HG02571 (cell line): ENCODE results near the gene ZNF558.
"Not testable (repeated sequence)": the region's sequence is repeated elsewhere in the genome, so short reads cannot be mapped to it uniquely, and the experiment has no call there.

Source experiments
- ATAC-seq: cut with Tn5 transposase; IDR thresholded peaks from one replicate; pipeline ENCODE4 v1.9.1; 2021; ENCODE audit warnings: mild to moderate bottlenecking, moderate library complexity; ENCODE audit not compliant: unreplicated experiment

Gene ZNF558

DNA sequence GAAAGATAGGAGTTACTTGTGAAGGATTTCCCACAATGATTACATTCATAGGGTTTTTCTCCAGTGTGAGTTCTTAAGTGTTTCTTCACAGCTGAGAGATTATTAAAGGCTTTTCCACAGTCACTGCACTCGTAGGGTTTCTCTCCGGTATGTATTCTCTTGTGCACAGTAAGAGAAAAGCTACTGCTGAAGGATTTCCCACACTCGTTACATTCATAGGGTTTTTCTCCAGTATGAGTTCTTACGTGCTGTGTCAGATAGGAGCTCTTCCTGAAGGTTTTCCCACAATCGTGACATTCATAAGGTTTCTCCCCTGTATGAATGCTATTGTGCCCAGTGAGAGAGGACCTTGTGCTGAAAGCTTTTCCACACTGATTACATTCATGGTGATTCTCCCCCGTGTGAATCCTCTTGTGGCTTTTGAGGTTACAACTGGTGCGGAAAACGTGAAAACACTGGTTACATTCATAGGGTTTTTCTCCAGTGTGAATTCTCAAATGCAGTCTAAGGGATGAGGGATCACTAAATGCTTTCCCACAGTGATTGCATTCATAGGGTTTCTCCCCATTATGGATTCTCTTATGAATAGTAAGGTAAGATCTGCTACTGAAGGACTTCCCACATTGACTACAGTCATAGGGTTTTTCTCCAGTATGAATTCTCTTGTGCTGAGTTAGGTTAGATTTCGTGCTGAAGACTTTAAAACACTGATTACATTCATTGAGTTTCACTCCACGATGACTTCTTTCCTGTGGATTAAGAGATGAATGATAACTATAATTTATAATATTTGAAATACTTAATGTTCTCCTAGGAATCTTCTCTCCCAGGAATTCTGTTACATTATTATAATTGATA lies 20.6 kb downstream of the ZNF558 start:
- no peak for ATAC-seq

- no peak for ATAC-seq
These were observed 25.4 kb downstream of the ZNF558 start for GRCh38 chr19:8806661-8807060.

DNA sequence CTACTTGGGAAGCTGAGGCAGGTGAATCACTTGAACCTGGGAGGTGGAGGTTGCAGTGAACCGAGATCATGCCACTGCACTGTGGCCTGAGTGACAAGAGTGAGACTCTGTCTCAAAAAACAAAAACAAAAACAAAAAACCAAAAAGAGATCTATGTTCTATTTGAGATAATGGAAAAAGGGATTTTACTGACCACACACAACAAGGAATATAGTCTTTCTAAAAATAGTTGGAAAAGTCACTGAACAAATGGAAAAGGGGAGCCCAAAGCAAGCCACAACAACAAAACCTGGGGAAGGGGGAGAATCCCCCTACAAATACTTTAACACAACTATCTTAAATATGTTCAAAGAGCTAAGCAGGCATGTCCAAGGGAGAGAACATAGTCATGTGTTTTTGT lies 37.3 kb downstream of the ZNF558 start:
- no peak for ATAC-seq

- ATAC-seq, result not testable (repeated sequence)
These were observed 58.5 kb downstream of the ZNF558 start for GRCh38 chr19:8773587-8773986.

DNA sequence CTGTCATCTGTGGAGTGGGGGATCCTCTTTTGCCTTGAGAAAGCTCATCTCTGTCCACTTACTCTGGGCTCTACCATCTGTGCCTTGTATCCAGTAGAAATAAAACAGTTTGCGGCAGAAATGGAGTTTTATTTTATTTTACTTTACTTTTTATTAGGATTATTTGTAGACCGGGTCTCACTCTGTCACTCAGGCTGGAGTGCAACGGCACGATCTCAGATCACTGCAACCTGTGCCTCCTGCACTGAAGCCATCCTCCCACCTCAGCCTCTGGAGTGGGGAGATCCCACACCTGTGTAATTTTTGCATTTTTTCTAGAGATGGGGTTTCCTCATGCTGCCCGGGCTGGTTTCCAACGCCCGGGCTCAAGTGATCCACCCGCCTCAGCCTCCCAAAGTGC lies 62.8 kb downstream of the ZNF558 start:
- ATAC-seq, result not testable (repeated sequence)

GRCh38 chr19:8767257-8767656 lies 64.8 kb downstream of the ZNF558 start:
- ATAC-seq, result not testable (repeated sequence)
